ENCODE measurements around the gene C16orf96. TPM values are rescaled to one million over a fixed set of nuclear protein-coding genes. Genes with fewer than 3 reads are reported as not detected.

The C16orf96 gene
- total and polyA plus RNA-seq, 2 of the 13 experiments (the other 11 are each of a cell fraction or from before 2014, with no cell fraction given) = 0.03 TPM; not detected in 1

- ATAC-seq = no peak; the same call in 1 of the 3 replicates
- H3K27me3 ChIP-seq (ENCODE audit: control insufficient read depth in 1 of 2, insufficient read depth in 2 of 2, low read length in 2 of 2) = peaks cover 8 to 66% of the 10 kb centered on the region in 2 experiments
- no peak overlapping the region for H3K9ac ChIP-seq (ENCODE audit: insufficient read depth, low read depth, low read length)
- H3K79me2 ChIP-seq (ENCODE audit: insufficient read depth, low read length) = no peaks in the 10 kb centered on the region
- intact Hi-C loops (cut with micrococcal nuclease; ENCODE audit: unreplicated experiment) (no loop called here), in situ Hi-C loops (cut with HindIII; ENCODE audit: extremely low pct_ligation_motif_present, low pct_unique_long_range_greater_than_20kb) (no loop called here)
- no peak for DNase-seq (ENCODE audit: low spot score)
- H2AFZ ChIP-seq (ENCODE audit: low read length) = no peak overlapping the region
- BruUV-seq (replicated peaks) = no TSS peak
- H3K4me3 ChIP-seq (replicated peaks in 1 of 3; ENCODE audit: insufficient read depth in 1 of 3, low read depth in 2 of 3, low read length in 3 of 3) = no peak overlapping the region
- TF ChIP-seq POLR2A (IDR thresholded peaks at IDR 0.05; ENCODE audit: insufficient read depth in 1 of 2, low read depth in 2 of 2, low read length in 2 of 2) (no peak), ZNF687 (CRISPR knock-in tag; IDR thresholded peaks at IDR 0.05) (0 out of 2 replicates have a peak, but pooled peaks have one; percentile 21), ZMYM3 (CRISPR knock-in tag; IDR thresholded peaks at IDR 0.05) (peak; percentile 71)
- no peak for FAIRE-seq
- H3K36me3 ChIP-seq (replicated peaks in 1 of 2; ENCODE audit: control insufficient read depth in 1 of 2, insufficient read depth in 2 of 2, low read length in 2 of 2) = no peaks in the 10 kb centered on the region
- WGBS (ENCODE audit: low lambda C conversion rate) = 35% methylated on average over 21 of the region's 38 CpGs
- H3K4me2 ChIP-seq (ENCODE audit: low read depth, low read length) = no peak overlapping the region
- H3K27ac ChIP-seq (ENCODE audit: extremely low read length, insufficient read depth, low read length) = no peak overlapping the region
- POLR2A ChIA-PET = no interaction called here
- CTCF ChIA-PET (ENCODE audit: low intra/inter-chr PET ratio, low total read pairs) = no interaction called here
- H4K20me1 ChIP-seq (ENCODE audit: insufficient read depth, low read length) = no peaks in the 10 kb centered on the region
- no peaks in the 10 kb centered on the region for H3K9me3 ChIP-seq (ENCODE audit: low read length)
- no peaks in the 10 kb centered on the region for H3K4me1 ChIP-seq (ENCODE audit: insufficient read depth, low read length)
These were observed 38.6 kb downstream of the C16orf96 start for GRCh38 chr16:4594433-4595410.

All from HepG2 (cell line).